IPS DF 19.7 (cell line): ENCODE measurements around the gene FKBP6.
"Not testable (repeated sequence)": the region's sequence is repeated elsewhere in the genome, so short reads cannot be mapped to it uniquely, and the experiment has no call there.

ENCODE experiments used
- DNase-seq: peaks from one replicate; pipeline ENCODE4 v3.0.0-alpha.2; 2013; ENCODE audit warnings: low read depth, low spot score

Gene FKBP6

DNA sequence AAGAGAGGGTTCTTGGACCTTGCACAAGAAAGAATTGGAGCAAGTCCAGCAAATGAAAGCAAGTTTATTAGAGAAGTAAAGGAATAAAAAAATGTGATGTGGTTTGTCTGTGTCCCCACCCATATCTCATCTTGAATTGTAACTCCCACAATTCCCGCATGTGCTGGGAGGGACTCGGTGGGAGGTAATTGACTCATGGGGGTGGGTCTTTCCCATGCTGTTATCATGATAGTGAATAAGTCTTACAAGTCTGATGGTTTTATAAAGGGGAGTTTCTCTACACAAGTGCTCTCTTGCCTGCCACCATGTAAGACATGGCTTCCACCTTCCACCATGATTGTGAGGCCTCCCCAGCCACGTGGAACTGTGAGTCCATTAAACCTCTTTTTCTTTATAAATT is 66.5 kb downstream of the FKBP6 start:
- no peak for DNase-seq

DNA sequence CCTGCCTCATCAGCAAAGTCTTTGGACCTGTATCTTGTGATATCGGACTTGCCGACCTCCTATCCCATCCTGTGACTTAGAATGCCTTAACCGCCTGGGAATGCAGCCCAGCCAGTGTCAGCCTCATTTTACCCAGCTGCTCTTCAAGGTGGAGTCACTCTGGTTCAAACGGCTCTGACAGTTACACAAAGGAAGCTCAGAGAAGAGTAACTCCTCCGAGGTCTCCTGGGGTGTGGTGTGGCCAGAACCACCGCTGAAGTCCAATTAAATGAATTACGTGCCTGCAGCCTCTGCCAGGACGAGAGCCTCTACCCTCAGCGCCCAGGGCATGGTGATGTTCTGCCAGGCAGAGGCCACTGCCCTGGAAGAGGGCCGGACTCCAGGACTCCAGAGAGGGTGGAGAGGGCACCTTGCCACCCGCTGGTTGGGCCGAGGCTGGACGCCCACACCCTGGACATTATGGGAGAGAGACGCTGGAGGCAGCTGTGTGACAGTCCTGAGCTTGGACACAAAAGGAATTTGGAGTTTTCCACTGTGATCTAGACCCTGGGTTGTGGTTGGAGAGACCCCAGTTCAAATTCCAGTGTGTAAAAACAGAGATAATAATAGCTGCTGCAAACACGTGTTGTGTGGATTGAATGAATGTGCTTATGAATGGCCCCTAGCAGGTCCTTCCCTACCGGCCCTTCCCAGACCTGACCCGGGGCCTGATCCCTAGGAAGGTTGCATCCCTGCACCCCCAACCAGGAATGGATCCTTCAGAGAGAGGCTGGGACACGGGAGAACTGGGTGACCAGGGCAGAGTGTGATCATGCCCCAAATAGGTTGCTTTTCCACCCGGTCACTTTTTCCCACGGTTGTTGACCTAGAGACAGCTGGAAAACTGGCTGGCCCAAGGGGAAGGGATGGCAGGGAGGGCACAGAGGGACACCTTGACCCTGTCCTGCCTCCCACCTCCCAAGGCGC is 67.9 kb downstream of the FKBP6 start:
- DNase-seq: no peak

- peak; percentile 52 for DNase-seq
Measured at GRCh38 chr7:73397521-73398281, 69.7 kb downstream of the FKBP6 start.

DNA sequence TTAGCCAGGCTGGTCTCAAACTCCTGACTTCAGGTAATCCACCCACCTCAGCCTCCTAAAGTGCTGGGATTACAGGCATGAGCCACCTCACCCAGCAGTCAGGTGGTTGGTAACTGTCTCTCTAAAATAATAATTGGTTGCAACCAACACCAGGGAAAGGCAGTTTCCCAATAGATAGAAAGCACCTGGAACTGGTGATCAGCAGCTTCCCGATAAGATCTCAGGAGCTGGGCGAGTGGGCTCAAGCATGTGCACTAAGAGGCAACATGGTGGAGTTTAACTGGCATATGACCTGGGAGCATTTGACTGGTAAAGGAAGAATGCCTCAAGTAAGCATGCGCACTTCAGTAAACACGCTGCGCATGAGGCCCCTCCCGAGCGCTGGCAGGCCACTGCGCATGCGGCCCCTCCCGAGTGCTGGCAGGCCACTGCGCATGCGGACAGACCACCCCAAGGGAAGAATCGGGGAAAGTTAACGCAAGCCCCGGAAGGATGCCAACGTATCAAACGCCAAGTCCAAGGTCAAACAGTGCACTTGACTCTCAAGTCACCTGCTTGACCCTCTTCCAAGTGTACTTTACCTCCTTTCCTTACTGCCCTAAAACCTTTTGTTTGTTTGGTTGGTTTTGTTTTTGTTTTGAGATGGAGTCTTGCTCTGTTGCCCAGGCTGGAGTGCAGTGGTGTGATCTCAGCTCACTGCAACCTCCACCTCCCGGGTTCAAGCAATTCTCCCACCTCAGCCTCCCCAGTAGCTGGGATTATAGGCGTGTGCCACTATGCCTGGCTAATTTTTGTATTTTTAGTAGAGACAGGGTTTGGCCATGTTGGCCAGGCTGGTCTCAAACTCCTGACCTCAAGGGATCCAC is 71.5 kb downstream of the FKBP6 start:
- not testable (repeated sequence) for DNase-seq

DNA sequence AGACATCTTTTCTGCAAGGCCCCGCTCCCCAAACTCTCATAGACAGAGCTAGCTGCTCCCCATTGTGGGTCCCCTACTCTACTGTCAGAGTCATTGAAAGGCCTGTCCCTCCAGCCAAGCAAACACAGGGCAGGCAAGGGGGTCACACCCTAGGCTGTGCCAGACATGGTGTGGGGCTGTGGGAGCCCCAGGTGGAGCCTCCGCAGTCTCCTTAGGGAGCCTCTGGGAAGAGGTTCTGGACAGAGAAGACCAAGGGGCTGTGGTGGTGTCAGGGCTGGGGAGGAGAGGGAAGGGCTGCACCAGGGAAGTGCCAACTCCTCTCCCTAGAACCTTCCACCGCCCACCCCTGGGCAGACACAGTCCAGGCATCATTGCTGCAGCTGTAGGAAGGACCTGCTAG is 76.9 kb downstream of the FKBP6 start:
- DNase-seq: not testable (repeated sequence)
